ENCODE results near the gene CCDC187. TPM values are rescaled to one million over a fixed set of nuclear protein-coding genes. Genes with fewer than 3 reads are reported as not detected.

The CCDC187 gene
- total and polyA plus RNA-seq, 2 of the 8 experiments (the other 6 are each of a cell fraction or from before 2014, with no cell fraction given) = 0.02 TPM; not detected in 1

GRCh38 chr9:136213733-136214132 lies 90.2 kb downstream of the CCDC187 start (continued):
- TF ChIP-seq KDM4A (IDR thresholded peaks at IDR 0.05; ENCODE audit: low read depth, low read length, severe bottlenecking) (no peak), HDAC6 (IDR thresholded peaks at IDR 0.05; ENCODE audit: low read depth, low read length) (no peak), NRF1 (IDR thresholded peaks at IDR 0.05; ENCODE audit: low read depth, low read length) (no peak), RFX5 (IDR thresholded peaks at IDR 0.05; ENCODE audit: borderline replicate concordance, low read depth, low read length) (no peak)
